Activated gamma-delta T cell treated with anti-CD3 and anti-CD28 coated beads, Interleukin-2, amount 50 U/mL, for 16 hours (primary cell): ENCODE results near the gene SHISA9.

Experiments used
- DNase-seq: peaks from one replicate; pipeline ENCODE4 v3.0.0-alpha.2; 2020; ENCODE audit warnings: low read depth

The SHISA9 gene

DNA sequence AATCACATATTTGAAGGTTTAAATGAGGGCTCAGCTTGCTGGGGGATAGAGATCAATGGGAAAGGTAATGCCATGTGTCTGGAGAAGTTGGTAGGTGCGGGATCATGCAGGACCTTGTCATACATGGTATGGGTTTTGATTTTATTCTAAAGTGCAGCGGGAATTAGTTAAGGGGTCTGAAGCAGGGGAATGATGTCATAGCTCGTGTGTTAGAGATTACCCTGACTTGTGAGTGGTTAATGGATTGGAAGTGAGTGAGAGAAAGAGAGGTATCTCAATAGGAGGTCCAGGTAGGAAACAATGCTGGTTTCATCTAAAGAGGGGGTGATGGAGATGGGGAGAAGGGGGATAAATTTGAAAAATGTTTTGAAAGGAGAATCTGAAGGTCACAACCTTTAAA, 280.0 kb downstream of the SHISA9 start:
- DNase-seq: no peak

DNA sequence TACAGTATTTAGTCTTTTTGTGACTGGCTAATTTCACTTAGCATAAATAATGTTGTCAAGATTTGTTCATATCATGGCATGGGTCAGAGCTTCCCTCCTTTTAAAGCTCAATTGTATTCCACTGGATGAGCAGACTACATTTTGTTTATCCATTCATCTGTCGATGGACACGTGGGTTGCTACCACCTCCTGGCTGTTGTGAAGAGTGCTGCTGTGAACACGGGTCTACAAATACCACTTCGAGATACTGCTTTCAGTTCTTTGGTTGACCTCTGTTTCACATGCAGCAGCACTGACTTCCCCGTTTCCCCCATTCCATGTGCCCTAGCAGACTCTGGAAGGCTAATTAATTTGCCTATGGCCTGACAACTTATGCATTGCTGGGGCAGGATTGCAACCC, 285.4 kb downstream of the SHISA9 start:
- no peak for DNase-seq

GRCh38 chr16:13189250-13189649, 287.9 kb downstream of the SHISA9 start:
- no peak for DNase-seq

DNA sequence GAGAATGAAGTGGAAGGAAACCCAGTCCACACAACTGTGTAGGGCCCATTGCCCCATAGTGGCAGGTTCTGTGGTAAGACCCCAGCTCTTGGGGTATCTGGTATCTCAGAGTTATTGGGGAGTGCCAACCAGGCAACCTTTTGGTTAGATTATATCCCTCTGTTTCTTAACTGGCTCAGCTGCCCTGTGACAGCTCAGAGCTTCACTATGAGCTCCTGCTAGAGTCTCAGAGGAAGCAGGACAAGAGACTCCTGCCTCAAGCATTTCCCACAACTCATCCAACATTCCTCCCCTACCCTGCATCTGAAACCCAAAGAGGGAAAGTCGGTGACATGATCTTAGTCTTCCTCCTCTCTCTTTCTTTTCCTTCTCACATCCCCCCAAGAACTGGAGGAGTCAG, 292.3 kb downstream of the SHISA9 start:
- DNase-seq: no peak

DNA sequence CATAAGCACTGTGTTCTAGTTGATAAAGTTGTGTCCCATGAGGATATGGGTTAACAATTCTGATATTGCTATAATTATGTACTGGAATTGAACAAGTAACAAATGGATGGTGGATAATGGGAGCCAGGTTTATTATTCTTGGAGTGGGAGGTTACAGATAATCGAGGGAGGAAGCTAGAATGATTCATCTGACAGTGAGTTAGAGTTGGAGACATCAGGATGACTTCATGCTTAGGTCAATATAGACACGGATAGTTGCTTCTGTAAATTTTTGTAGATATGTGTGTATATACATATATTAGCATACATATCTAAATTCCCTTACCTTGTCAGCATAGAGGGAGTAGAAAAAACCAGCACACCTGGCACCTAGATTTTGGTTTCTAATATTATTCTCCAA, 293.4 kb downstream of the SHISA9 start:
- DNase-seq: no peak

DNA sequence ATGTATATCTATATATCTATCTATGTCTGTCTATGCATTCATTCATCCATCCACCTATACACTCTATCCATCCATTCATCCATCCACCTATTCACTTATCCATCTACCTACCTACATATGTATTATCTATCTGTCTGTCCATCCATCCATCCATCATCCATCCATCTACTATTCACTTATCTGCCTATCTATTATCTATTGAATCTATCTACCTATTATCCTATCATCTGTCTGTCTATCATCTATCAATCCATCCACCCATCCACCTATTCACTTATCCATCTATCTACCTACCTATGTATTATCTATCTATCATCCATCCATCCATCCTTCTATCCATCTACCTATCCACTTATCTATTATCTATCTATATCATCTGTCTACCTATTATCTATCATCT, 302.3 kb downstream of the SHISA9 start:
- DNase-seq: no peak

DNA sequence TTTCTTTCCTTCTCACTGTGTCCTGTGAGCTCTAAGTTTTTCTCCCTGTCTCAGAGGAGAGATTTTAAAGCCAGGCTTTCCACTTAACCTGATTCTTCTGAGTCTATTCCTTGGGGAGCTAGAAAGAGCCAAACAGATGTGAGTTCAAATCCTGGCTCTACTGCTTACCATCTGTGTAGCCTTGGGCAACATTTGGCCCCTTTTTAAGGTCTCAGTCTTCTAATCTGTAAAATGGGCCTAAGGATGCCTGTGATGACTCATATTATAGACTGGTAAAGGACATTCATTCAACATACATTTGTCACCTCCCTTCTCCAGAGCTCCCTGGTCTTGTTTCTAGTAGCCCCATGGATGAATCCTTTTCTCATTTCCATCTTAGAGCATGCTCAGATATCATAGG, 304.0 kb downstream of the SHISA9 start:
- no peak for DNase-seq

- no peak for DNase-seq
Measured at GRCh38 chr16:13206606-13207005, 305.2 kb downstream of the SHISA9 start.

- DNase-seq: no peak
Measured at GRCh38 chr16:13207151-13207550, 305.8 kb downstream of the SHISA9 start.

DNA sequence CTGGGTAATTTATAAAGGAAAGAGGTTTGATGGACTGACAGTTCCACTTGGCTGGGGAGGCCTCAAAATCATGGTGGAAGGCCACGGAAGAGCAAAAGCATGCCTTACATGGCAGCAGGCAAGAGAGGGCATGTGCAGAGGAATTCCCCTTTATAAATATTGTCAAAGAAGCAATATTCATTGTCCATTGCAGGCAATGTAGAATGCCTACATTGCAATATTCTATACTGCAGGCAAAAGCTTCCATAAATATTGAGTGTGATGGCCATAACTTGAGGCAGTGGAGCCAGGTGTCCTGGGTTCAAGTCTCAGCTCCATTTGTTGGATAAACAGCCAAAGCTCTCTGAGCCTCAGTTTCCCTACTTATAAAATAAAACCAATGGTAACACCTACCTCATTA, 322.3 kb downstream of the SHISA9 start:
- no peak for DNase-seq

DNA sequence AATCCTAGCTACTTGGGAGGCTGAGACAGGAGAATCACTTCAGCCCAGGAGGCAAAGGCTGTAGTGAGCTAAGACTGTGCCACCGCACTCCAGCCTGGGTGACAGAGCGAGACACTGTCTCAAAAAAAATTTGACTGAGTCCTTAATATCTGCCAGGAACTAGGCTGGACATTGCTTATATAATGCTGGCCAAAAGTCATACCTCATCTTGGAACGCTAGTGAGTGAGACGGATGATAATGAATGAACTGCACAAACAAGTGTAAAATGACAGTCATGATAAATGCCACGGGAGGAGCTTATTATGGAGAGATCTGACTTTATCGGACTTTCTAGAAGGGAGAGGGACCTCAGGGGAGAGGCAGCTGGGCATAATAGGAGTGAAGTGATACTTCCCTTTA, 327.6 kb downstream of the SHISA9 start:
- DNase-seq: no peak

DNA sequence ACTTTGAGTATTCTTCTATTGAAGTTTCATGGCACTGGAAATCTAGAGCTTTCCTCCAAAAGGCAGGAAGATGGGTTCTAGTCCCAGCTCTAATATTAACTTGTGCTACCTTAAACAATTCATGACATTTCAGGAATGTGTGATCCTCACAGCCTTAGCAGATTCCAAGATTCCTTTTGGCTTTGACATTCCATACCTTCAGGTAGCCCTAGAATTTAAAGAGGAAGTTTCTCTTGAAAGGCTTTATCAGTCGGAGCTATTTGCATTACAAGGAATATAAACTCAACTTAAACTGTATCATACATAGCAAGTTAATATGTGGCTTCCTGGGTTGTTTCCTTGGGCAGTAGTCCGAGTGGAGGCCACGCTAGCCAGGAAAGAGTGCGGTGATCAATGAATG, 330.0 kb downstream of the SHISA9 start:
- no peak for DNase-seq

DNA sequence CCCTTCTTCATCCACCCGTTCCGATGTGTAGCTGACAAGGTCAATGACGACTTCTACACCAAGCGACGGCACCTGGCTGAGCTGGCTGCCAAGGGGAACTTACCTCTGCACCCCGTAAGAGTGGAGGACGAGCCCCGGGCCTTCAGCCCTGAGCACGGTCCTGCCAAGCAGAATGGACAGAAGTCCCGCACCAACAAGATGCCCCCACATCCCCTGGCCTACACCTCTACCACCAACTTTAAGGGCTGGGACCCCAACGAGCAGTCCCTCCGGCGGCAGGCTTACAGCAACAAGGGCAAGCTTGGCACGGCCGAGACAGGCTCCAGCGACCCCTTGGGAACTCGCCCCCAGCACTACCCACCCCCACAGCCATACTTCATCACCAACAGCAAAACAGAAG, 333.6 kb downstream of the SHISA9 start:
- DNase-seq: no peak

DNA sequence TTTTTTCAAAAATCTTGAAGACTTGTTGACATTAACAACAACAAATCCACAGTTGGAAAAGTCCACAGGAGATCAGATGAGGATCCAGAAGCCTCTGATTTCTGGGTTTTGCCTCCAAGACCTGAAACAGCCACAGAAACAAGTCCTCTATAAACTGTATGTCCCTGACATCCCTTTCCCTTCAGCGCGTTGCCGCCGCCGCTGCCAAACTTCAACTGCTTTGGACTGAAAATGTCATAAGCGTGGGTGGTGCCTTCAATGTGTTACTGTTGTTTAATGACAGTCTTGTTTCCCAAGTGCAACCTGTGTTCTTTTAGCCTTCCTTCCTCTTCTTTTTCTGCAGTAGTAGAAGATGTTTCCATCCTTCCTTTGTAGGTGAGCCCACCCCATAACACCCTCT, 334.9 kb downstream of the SHISA9 start:
- DNase-seq: no peak

DNA sequence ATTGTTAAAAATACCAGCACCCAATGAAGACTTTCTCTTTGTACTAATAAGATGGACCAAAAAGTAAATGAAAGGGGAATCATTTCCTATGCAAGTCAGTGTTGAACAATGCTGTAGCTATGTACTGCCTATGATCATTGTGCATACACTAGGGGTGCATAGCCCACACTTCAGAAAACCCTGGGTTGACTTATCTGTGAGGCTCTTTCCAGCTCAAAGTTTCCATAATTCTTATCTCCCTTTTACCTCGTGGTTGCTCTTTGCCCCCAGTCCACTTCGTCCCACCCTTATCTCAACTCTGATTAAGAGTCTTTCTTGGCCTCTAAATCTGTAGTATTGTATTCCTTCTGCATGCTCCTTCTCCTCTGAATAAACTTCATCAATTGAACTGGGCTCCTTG, 336.8 kb downstream of the SHISA9 start:
- no peak for DNase-seq

DNA sequence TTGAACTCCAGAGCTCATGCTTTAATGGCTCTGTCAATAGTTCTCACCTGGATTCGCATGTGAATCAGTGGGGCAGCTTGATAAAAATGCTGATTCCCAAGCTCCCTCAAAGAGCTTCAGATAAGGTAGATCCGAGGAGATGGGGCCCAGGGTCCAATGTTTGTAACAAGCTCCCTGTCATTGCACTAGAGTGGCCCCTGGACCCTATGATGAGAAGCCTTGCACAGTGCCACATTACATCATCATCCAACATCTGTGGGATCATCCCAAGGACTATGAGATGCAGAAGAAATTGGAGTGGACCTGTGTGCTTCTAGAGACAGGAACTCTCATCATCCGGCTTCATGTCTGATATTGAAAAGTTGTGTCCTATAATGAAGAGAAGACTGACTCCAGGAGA, 340.8 kb downstream of the SHISA9 start:
- no peak for DNase-seq

- DNase-seq: no peak
Measured at GRCh38 chr16:13244770-13245169, 343.4 kb downstream of the SHISA9 start.

DNA sequence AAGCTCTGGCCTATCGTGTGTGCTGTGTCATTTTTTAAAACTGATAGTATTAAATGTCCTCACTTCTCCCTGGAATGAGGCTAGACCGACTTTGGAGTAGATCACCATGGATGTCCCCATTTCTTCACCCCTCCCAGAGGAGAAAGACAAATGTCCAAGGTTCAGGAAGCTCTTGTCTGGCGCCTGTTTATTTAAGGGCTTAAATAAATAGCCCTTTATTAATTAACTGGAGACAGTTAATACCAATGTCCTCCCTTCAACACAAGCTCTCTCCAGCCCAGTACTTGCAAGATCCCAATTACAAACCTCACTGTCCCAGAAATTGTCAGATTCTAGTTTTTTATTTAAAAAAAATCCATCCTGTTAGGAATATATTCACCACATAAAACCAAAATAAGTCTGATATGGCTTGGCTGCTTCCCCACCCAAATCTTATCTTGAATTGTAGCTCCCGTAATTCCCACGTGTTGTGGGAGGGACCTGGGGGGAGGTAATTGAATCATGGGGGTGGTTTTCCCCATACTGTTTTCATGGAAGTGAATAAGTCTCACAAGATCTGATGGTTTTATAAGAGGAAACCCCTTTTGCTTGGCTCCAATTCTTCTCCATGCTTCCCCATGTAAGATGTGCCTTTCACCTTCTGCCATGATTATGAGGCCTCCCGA, 344.4 kb downstream of the SHISA9 start:
- DNase-seq: no peak

GRCh38 chr16:13254998-13255614, 353.7 kb downstream of the SHISA9 start:
- no peak for DNase-seq

GRCh38 chr16:13262270-13263090, 361.1 kb downstream of the SHISA9 start:
- DNase-seq: no peak

DNA sequence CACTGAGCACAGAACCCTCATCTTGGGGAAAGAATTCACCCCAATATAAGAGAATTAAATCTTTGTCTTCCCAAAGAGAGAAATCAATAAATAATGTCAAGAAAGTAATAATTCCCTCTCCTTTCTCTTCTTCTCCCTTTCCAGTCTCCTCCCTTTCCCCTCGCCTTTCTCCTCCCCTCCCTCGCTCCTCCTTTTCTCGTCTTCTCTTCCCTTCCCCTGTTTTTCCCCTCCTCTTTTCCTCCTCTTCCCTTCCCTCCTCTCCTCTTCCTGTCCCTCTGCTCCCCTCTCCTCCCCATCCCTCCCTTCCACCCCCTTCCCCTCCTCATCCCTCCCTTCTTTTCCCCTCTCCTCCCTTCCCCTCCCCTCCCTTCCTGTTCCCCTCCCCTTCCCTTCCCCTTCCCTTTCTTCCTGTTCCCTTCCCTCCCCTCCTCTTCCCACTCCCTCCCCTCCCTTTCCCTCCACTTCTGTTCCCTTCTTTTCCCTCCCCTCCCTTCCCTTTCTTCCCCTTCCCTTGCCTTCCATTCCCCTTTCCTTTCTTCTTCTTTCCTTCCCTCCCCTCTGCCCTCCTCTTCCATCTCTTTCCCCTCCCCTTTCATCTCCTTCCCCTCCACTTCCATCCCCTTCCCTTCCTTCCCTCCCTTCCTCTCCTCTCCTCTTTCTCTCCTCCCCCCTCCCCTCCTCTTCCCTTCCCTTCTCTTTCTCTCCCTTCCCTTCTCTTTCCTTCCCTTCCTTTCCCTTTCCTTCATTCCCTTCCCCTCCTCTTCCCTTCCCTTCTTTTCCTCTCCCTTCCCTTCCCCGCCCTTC, 363.6 kb downstream of the SHISA9 start:
- DNase-seq: no peak

DNA sequence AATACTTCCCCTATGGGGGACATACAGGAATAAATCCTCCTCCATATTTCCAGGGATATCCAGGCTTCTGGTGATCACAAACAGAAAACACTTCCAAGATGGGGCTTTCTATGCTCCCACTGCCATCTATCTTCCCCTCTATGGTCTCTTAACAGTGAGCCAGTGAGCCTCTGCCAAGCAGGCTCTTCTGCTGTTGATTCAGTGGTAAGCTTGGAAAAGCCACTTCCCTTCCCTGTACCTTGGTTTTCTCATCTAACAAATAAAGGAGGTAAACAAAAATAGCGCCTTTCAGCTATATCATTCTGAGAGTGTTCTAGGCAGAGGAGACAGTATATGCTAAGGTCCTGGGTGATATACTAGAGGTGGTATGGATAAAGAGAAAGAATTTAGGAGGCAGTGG, 368.0 kb downstream of the SHISA9 start:
- DNase-seq: no peak
